Spinal cord (tissue), 10 donors: ENCODE measurements around the gene MINAR1. TPM values are rescaled to one million over a fixed set of nuclear protein-coding genes. Genes with fewer than 3 reads are reported as not detected.

Experiments
- DNase-seq, 6 donors: peaks; one replicate each; pipeline versions ENCODE4 v3.0.0 to v3.0.0-alpha.2; 2013 to 2015; ENCODE audit warnings: low spot score in 6 of 6, low read depth in 4 of 6
- H3K27ac ChIP-seq: one replicate; pipeline ENCODE4 v1.5.1; 2013; ENCODE audit warnings: low read depth, low read length, control low read depth
- H3K27me3 ChIP-seq: one replicate; pipeline ENCODE4 v1.6.1; 2013; ENCODE audit warnings: low read length; ENCODE audit not compliant: control insufficient read depth, insufficient read depth
- H3K36me3 ChIP-seq: one replicate; pipeline ENCODE4 v1.6.1; 2013; ENCODE audit warnings: low read length; ENCODE audit not compliant: control insufficient read depth, insufficient read depth
- H3K4me1 ChIP-seq: one replicate; pipeline ENCODE4 v1.6.1; 2013; ENCODE audit warnings: low read length; ENCODE audit not compliant: control insufficient read depth, insufficient read depth
- H3K4me3 ChIP-seq: one replicate; pipeline ENCODE4 v1.5.1; 2013; ENCODE audit warnings: low read depth, low read length, control low read depth
- H3K9me3 ChIP-seq: one replicate; pipeline ENCODE4 v1.6.1; 2013; ENCODE audit warnings: low read length; ENCODE audit not compliant: control insufficient read depth, insufficient read depth
- WGBS: methylation state at CpG from one replicate; pipeline ENCODE4 v1.1.5; 2013; ENCODE audit warnings: missing lambda C conversion rate; ENCODE audit not compliant: insufficient coverage; 5-methylcytosine and 5-hydroxymethylcytosine counted together
- long read RNA-seq, 4 donors: transcript quantifications; one replicate each; lab custom pipeline, GENCODE V29; 2026
- polyA plus RNA-seq, 2 donors: library from polyadenylated mRNA; unstranded; fragments of 120-200 nt; gene quantifications; one replicate each; pipeline ENCODE4 v1.2.1, GENCODE V29; 2013; ENCODE audit not compliant: insufficient read length in 2 of 2
- total RNA-seq, 2 donors: library from RNA; depleted of rRNA in 1 of 2; stranded (reverse); fragments of 120-200 nt in 1 of 2; fragments of >200 nt in 1 of 2; gene quantifications; one replicate each; pipeline versions ENCODE4 v1.2.3 to v1.2.4, GENCODE V29; 2013 to 2014
- donor health status: healthy.

MINAR1 gene
- total RNA-seq, result 10 to 100 TPM; 15.3 to 40.6 TPM
- polyA plus RNA-seq, result 10 to 100 TPM; 14.2 to 19.3 TPM
- long read RNA-seq, donor 1, full-length matches to known transcripts, result 1 of 6 reads
- long read RNA-seq, donor 1, partial matches to known transcripts, result 5 of 6 reads
- long read RNA-seq, donor 1, other reads (novel, unspliced or antisense), result 0 of 6 reads
- long read RNA-seq, donor 2, full-length matches to known transcripts, result 1 of 1 reads
- long read RNA-seq, donor 2, partial matches to known transcripts, result 0 of 1 reads
- long read RNA-seq, donor 2, other reads (novel, unspliced or antisense), result 0 of 1 reads
- long read RNA-seq, donor 3, full-length matches to known transcripts, result 1 of 7 reads
- long read RNA-seq, donor 3, partial matches to known transcripts, result 6 of 7 reads
- long read RNA-seq, donor 3, other reads (novel, unspliced or antisense), result 0 of 7 reads
- long read RNA-seq, donor 4, result 0 reads

GRCh38 chr15:79431636-79432344 is at the start of gene MINAR1:
MINAR1 (plus strand) TSS chr15:79432336; CDS start chr15:79456148, 23,812 bp downstream.
- Histone ChIP-seq H3K27me3 (peaks cover 47% of the 10 kb centered on the region), H3K27ac (peak within 1 kb of the TSS; percentile 40), H3K36me3 (no peaks in the 10 kb centered on the region), H3K4me3 (peak within 1 kb of the TSS; percentile 38), H3K4me1 (peaks cover 21% of the 10 kb centered on the region), H3K9me3 (no peaks in the 10 kb centered on the region)
- peak in 2 of 6 donors; percentile 73 to 78 for DNase-seq
- under 1% methylated on average over 84 of the region's 84 CpGs for WGBS

- WGBS, result 100% methylated on average over 1 of the region's 4 CpGs
- no peaks in the 10 kb centered on the region for H3K4me1 ChIP-seq
- no peak overlapping the region for H3K4me3 ChIP-seq
- H3K36me3 ChIP-seq, result no peaks in the 10 kb centered on the region
- DNase-seq, result peak in 1 of 6 donors; percentile 82
- no peak overlapping the region for H3K27ac ChIP-seq
- H3K9me3 ChIP-seq, result no peaks in the 10 kb centered on the region
- H3K27me3 ChIP-seq, result no peaks in the 10 kb centered on the region
Observed at GRCh38 chr15:79394231-79394630, 37.9 kb upstream of the MINAR1 start.

- H3K27me3 ChIP-seq, result no peaks in the 10 kb centered on the region
- no peak overlapping the region for H3K27ac ChIP-seq
- no peak for DNase-seq
- WGBS, result 42% methylated on average over 3 of the region's 6 CpGs
- no peaks in the 10 kb centered on the region for H3K36me3 ChIP-seq
- H3K9me3 ChIP-seq, result no peaks in the 10 kb centered on the region
- no peak overlapping the region for H3K4me3 ChIP-seq
- no peaks in the 10 kb centered on the region for H3K4me1 ChIP-seq
Observed at GRCh38 chr15:79396850-79397249, 35.3 kb upstream of the MINAR1 start.

DNA sequence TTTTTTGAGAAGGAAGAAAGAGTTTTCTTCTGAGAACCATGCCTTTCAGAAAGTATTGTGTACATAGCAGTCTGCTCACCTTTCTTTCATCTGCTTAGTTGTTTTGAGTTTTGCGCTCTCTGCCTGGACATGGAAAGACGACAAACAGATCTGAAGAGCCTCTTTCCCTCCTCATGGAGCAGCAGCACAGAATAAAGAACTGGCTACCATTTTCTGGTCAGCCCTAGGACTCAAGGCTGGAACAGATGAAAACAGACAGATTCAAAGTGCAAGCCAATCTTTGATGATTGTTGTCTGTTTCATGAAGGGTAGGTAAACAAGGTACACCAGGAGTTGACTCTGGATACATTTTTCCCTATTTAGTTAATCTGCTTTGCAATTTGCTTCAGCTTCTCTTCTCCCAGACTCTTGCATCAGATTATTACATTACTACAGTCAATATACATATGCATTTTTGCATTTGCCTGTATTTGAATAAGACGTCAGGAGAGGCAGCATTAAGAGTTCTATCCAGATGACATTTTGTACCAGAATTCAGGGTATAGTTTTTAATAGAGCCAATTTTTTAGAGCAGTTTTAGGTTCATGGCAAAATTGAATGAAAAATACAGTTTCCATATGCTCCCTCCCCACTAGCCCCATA is 34.7 kb upstream of the MINAR1 start:
- Histone ChIP-seq H3K27me3 (no peaks in the 10 kb centered on the region), H3K4me3 (no peak overlapping the region), H3K4me1 (no peaks in the 10 kb centered on the region), H3K36me3 (no peaks in the 10 kb centered on the region), H3K27ac (no peak overlapping the region), H3K9me3 (no peaks in the 10 kb centered on the region)
- WGBS, result 94% methylated on average over 2 of the region's 3 CpGs
- DNase-seq, result no peak

GRCh38 chr15:79399606-79400005 is 32.5 kb upstream of the MINAR1 start:
- WGBS, result 100% methylated on average over 1 of the region's 4 CpGs
- Histone ChIP-seq H3K4me1 (no peaks in the 10 kb centered on the region), H3K9me3 (no peaks in the 10 kb centered on the region)

GRCh38 chr15:79400650-79401049 is 31.5 kb upstream of the MINAR1 start:
- Histone ChIP-seq H3K36me3 (no peaks in the 10 kb centered on the region), H3K9me3 (no peaks in the 10 kb centered on the region), H3K27ac (no peak overlapping the region), H3K27me3 (no peaks in the 10 kb centered on the region), H3K4me3 (no peak overlapping the region), H3K4me1 (no peaks in the 10 kb centered on the region)
- DNase-seq, result no peak
- whole genome bisulfite sequencing, result 100% methylated on average over 1 of the region's 3 CpGs

More at GRCh38 chr15:79399606-79400005, 32.5 kb upstream of the MINAR1 start:
- Histone ChIP-seq H3K27ac (no peak overlapping the region), H3K36me3 (no peaks in the 10 kb centered on the region), H3K27me3 (no peaks in the 10 kb centered on the region), H3K4me3 (no peak overlapping the region)
- DNase-seq, result no peak

DNA sequence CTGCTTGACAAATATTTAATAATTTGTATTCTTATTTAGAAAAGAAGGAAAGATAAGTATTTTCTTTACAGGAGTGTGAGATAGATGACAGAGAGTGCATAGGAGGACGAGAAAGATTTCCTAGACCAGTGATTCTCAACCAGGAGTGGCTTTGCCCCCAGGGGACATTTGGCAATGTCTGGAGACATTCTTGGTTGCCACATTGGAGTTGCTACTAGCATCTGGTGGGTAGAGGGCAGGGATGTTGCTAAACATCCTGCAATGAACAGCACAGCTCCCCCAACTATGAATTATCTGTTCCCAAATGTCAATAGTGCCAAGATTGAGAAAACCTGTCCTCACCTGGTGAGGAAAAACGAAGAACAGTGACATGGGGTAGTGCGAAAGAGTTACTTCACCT is 30.8 kb upstream of the MINAR1 start:
- Histone ChIP-seq H3K4me1 (no peaks in the 10 kb centered on the region), H3K27me3 (no peaks in the 10 kb centered on the region), H3K36me3 (no peaks in the 10 kb centered on the region), H3K9me3 (no peaks in the 10 kb centered on the region), H3K4me3 (no peak overlapping the region), H3K27ac (no peak overlapping the region)
- WGBS, result 67% methylated on average over 3 of the region's 3 CpGs
- no peak for DNase-seq

DNA sequence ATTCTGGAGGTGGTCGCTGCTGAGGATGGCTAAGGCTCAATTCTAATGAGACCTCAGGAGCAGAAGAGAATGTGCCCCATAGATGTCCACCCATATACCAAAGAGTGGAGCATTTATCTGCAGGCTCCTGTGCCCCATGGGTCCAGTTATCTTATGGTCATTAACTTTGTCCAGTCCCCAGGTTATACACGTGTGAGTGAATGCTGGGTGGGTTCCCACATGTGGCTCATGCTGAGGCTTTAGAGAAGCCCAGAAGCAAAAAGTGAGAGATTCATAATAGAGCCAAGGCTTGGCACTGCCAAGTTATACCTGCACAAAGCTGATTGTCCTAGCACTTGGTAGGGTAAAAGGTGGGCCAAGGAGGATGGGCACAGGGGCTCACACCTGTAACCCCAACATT is 30.0 kb upstream of the MINAR1 start:
- no peak for DNase-seq
- no peak overlapping the region for H3K27ac ChIP-seq
- H3K4me1 ChIP-seq, result no peaks in the 10 kb centered on the region
- H3K36me3 ChIP-seq, result no peaks in the 10 kb centered on the region
- H3K4me3 ChIP-seq, result no peak overlapping the region
- no peaks in the 10 kb centered on the region for H3K27me3 ChIP-seq
- 81% methylated on average over 2 of the region's 2 CpGs for WGBS
- no peaks in the 10 kb centered on the region for H3K9me3 ChIP-seq

GRCh38 chr15:79403501-79403900 is 28.6 kb upstream of the MINAR1 start:
- no peaks in the 10 kb centered on the region for H3K27me3 ChIP-seq
- no peaks in the 10 kb centered on the region for H3K9me3 ChIP-seq
- no CpG with 5 or more reads among the region's 4 CpGs for WGBS
- H3K27ac ChIP-seq, result no peak overlapping the region
- no peak overlapping the region for H3K4me3 ChIP-seq
- DNase-seq, result no peak
- no peaks in the 10 kb centered on the region for H3K4me1 ChIP-seq
- no peaks in the 10 kb centered on the region for H3K36me3 ChIP-seq
